SK-N-SH (cell line): Measurements from ENCODE around the gene BCL2L13. TPM values are rescaled to one million over a fixed set of nuclear protein-coding genes. Genes with fewer than 3 reads are reported as not detected.
A peak's percentile ranks its signal among the peaks of the same experiment; 100 is the strongest.

Source experiments
- CTCF ChIA-PET: fragments of 300-600, 350-600 bp; formaldehyde crosslinking; extraction: SDS; loops from one replicate; lab custom pipeline; 2021; lab: Yijun Ruan, JAX
- POLR2A ChIA-PET: fragments of 350-600 bp; sonication (Branson Sonifier 250); formaldehyde crosslinking; extraction: SDS; loops from one replicate; lab custom pipeline; 2020; ENCODE audit warnings: antibody characterized with exemption, inconsistent platforms; lab: Yijun Ruan, JAX
- DNase-seq: peaks from one replicate; pipeline ENCODE4 v3.0.0; 2012
- H2AFZ ChIP-seq: fragments of 200-600 bp; sonication (generic); 2 replicates; pipeline ENCODE4 v1.8.1; 2016; ENCODE audit warnings: antibody characterized with exemption, mild to moderate bottlenecking, low read depth
- H3F3A ChIP-seq: fragments of 200-600 bp; sonication (generic); replicated peaks from 2 replicates; pipeline ENCODE3; 2016; ENCODE audit warnings: antibody characterized with exemption, mild to moderate bottlenecking; ENCODE audit not compliant: insufficient read depth
- H3K27ac ChIP-seq, 2 experiments: fragments of 200-500 bp in 1 of 2; fragments of 200-600 bp in 1 of 2; sonication (Bioruptor generic) in 1 of 2; sonication (generic), shearing (Covaris generic) in 1 of 2; 2 replicates each; pipeline versions ENCODE4 v1.5.1 to v1.6.1; 2014 to 2016; ENCODE audit warnings: low read depth in 2 of 2, inconsistent platforms in 1 of 2, low read length in 1 of 2, mild to moderate bottlenecking in 1 of 2, mixed read lengths in 1 of 2
- H3K27me3 ChIP-seq: fragments of 200-600 bp; sonication (generic), shearing (Covaris generic); 2 replicates; pipeline ENCODE4 v1.6.1; 2016; ENCODE audit warnings: mixed run types; ENCODE audit not compliant: insufficient read depth
- H3K36me3 ChIP-seq, 2 experiments: fragments of 200-500 bp in 1 of 2; fragments of 200-600 bp in 1 of 2; sonication (Bioruptor generic) in 1 of 2; sonication (generic) in 1 of 2; replicated peaks in 1 of 2; 2 replicates each; pipeline versions ENCODE3 to v1.5.1; 2014 to 2016; ENCODE audit warnings: low read length in 1 of 2, mild to moderate bottlenecking in 1 of 2; ENCODE audit not compliant: insufficient read depth in 2 of 2, control insufficient read depth in 1 of 2
- H3K4me1 ChIP-seq, 2 experiments: fragments of 200-500 bp in 1 of 2; fragments of 200-600 bp in 1 of 2; sonication (Bioruptor generic) in 1 of 2; sonication (generic), shearing (Covaris generic) in 1 of 2; 2 replicates each; pipeline versions ENCODE4 v1.5.1 to v1.6.1; 2014 to 2016; ENCODE audit warnings: low read depth in 1 of 2, low read length in 1 of 2, mixed run types in 1 of 2; ENCODE audit not compliant: insufficient read depth in 2 of 2, control insufficient read depth in 1 of 2
- H3K4me2 ChIP-seq: fragments of 200-600 bp; sonication (generic), shearing (Covaris generic); 2 replicates; pipeline ENCODE4 v1.6.1; 2017; ENCODE audit warnings: mixed run types
- H3K4me3 ChIP-seq, 2 experiments: fragments of 200-500 bp in 1 of 2; fragments of 200-600 bp in 1 of 2; sonication (Bioruptor generic) in 1 of 2; sonication (generic), shearing (Covaris generic) in 1 of 2; 2 replicates each; pipeline versions ENCODE4 v1.5.1 to v1.8.1; 2014 to 2016; ENCODE audit warnings: low read depth in 2 of 2, inconsistent platforms in 1 of 2, low read length in 1 of 2, mild to moderate bottlenecking in 1 of 2, mixed read lengths in 1 of 2, moderate library complexity in 1 of 2
- H3K79me2 ChIP-seq: fragments of 200-600 bp; sonication (generic); 2 replicates; pipeline ENCODE4 v1.8.1; 2017; ENCODE audit warnings: mild to moderate bottlenecking; ENCODE audit not compliant: insufficient read depth
- H3K9ac ChIP-seq: fragments of 200-600 bp; sonication (generic); 2 replicates; pipeline ENCODE4 v1.6.1; 2017; ENCODE audit warnings: mixed run types
- H3K9me2 ChIP-seq: fragments of 200-600 bp; sonication (generic); 2 replicates; pipeline ENCODE4 v1.6.1; 2017; ENCODE audit warnings: mixed run types
- H3K9me3 ChIP-seq: fragments of 200-600 bp; sonication (generic); 2 replicates; pipeline ENCODE4 v1.6.1; 2017; ENCODE audit warnings: mixed run types, mild to moderate bottlenecking, moderate library complexity
- H4K20me1 ChIP-seq: fragments of 200-600 bp; sonication (generic); 2 replicates; pipeline ENCODE4 v1.6.1; 2017; ENCODE audit warnings: mild to moderate bottlenecking, mixed run types; ENCODE audit not compliant: insufficient read depth
- CHD2 ChIP-seq: fragments of 150-350 bp; IDR thresholded peaks from 2 replicates; pipeline ENCODE4 v1.6.1; 2018; ENCODE audit warnings: low read length; ENCODE audit not compliant: partially characterized antibody
- FOXJ3 ChIP-seq: sonication (generic); formaldehyde crosslinking; IDR thresholded peaks from 2 replicates; pipeline ENCODE4 v1.5.1; 2020; ENCODE audit warnings: mild to moderate bottlenecking, missing genetic modification reagents
- FOXM1 ChIP-seq: IDR thresholded peaks from 2 replicates; pipeline ENCODE4 v1.4.0; 2012; ENCODE audit warnings: low read depth, mild to moderate bottlenecking
- GATA2 ChIP-seq: sonication (generic); formaldehyde crosslinking; IDR thresholded peaks from 2 replicates; pipeline ENCODE4 v1.5.0; 2020; ENCODE audit warnings: mild to moderate bottlenecking, missing genetic modification reagents
- JUND ChIP-seq: IDR thresholded peaks from 2 replicates; pipeline ENCODE4 v1.4.0; 2012
- POLR2AphosphoS5 ChIP-seq: IDR thresholded peaks from 2 replicates; pipeline ENCODE4 v1.6.1; 2012; ENCODE audit warnings: low read depth, low read length
- RFX5 ChIP-seq: IDR thresholded peaks from 2 replicates; pipeline ENCODE4 v1.6.1; 2012; ENCODE audit warnings: mild to moderate bottlenecking, improper control_type of control experiment, low read length
- TCF12 ChIP-seq: IDR thresholded peaks from 2 replicates; pipeline ENCODE4 v1.4.0; 2012
- WGBS: methylation state at CpG from one replicate; pipeline ENCODE4 v1.1.6; 2017; ENCODE audit warnings: low lambda C conversion rate; 5-methylcytosine and 5-hydroxymethylcytosine counted together
- polyA plus RNA-seq, 3 experiments: library from polyadenylated mRNA; depleted of rRNA; stranded (reverse); fragments of >200 nt; gene quantifications; 2 replicates each; pipeline ENCODE4 v1.2.3, GENCODE V29; 2012
- TF ChIP-seq, protein P1 (sequence below): fragments of 150-350 bp; IDR thresholded peaks from 2 replicates; pipeline ENCODE4 v1.6.1; 2017; ENCODE audit warnings: antibody characterized with exemption, low read length, low read depth, borderline replicate concordance
- TF ChIP-seq, protein P2 (sequence below): IDR thresholded peaks from 2 replicates; pipeline ENCODE4 v1.4.0; 2012; ENCODE audit warnings: low read depth, borderline replicate concordance
- TF ChIP-seq, protein P3 (sequence below): fragments of 200-600 bp; sonication (generic); IDR thresholded peaks from 2 replicates; pipeline ENCODE4 v1.6.1; 2017; ENCODE audit warnings: antibody characterized with exemption, mild to moderate bottlenecking, moderate library complexity

Gene BCL2L13
- polyA plus RNA-seq, 1 of the 3 experiments (the other 2 are of a cell fraction) = 37.1 TPM

DNA sequence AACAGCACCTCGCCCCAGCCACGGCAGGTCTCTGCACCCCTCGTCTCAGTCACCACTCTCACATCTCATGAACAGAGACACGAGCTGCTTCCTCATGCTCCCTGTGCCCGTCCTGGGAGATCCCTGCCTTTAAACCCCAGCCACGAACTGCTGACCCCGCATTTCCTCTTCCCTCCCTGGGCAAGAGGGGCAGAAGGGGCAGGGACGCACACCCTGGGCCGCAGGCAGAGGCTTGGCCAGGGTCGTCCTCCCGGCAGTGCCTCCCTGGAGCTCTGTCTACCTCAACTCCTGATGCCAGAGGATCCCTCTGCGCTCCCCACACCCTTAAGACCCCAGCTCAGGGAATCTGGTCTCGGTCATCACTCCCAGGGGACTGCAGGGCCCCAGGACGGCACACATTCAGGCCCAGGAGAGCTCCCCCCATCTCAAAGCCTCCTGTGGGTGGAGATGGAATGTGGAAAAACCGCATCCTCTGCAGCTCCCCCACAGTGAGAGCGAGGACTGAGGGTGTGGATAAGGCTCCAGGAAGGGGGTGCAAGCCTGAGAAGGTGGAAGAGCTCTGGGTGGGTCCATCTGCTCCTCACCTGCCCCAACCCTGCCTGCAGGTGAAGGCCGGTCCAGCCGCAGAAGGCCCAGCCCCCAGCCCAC lies 134.5 kb downstream of the BCL2L13 start:
- Histone ChIP-seq H2AFZ (peak overlapping the region; percentile 62; the same call in 1 of the 2 replicates), H3K27ac (peak overlapping the region in 1 of 2 experiments; percentile 79; a peak in 2 of 4 replicates), H3K27me3 (no peaks in the 10 kb centered on the region), H3K4me3 (peak overlapping the region; percentile 73 to 81), H3K79me2 (peaks cover 28% of the 10 kb centered on the region), H3K9me2 (no peaks in the 10 kb centered on the region), H3K9me3 (no peaks in the 10 kb centered on the region), H4K20me1 (peaks cover 25% of the 10 kb centered on the region), H3K4me2 (peak overlapping the region; percentile 90), H3K4me1 (peaks cover 12 to 35% of the 10 kb centered on the region in 2 experiments; a peak in 2 of 4 replicates), H3K9ac (peak overlapping the region; percentile 74; the same call in 1 of the 2 replicates), H3F3A (no peaks in the 10 kb centered on the region), H3K36me3 (peaks cover 0 to 4% of the 10 kb centered on the region in 2 experiments)
- ChIA-PET POLR2A (interaction anchor here (0.6 to 1.6 kb wide), 3 partner anchors 8 to 305 kb away, joined by 3 to 5 read pairs (median 5); partner anchors contain the start of gene PEX26), CTCF (interaction anchor here (0.9 to 7.2 kb wide), 10 partner anchors 10 to 601 kb away, joined by 3 to 62 read pairs (median 6); no protein-coding TSS in a partner anchor)
- 51% methylated on average over 10 of the region's 18 CpGs for WGBS
- TF ChIP-seq JUND (no peak), RFX5 (no peak), GATA2 (CRISPR knock-in tag) (no peak), TCF12 (no peak), CHD2 (no peak), FOXJ3 (CRISPR knock-in tag) (no peak), POLR2AphosphoS5 (no peak), FOXM1 (no peak)
- TF ChIP-seq, protein P1, sequence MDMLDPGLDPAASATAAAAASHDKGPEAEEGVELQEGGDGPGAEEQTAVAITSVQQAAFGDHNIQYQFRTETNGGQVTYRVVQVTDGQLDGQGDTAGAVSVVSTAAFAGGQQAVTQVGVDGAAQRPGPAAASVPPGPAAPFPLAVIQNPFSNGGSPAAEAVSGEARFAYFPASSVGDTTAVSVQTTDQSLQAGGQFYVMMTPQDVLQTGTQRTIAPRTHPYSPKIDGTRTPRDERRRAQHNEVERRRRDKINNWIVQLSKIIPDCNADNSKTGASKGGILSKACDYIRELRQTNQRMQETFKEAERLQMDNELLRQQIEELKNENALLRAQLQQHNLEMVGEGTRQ = no peak
- TF ChIP-seq, protein P2, sequence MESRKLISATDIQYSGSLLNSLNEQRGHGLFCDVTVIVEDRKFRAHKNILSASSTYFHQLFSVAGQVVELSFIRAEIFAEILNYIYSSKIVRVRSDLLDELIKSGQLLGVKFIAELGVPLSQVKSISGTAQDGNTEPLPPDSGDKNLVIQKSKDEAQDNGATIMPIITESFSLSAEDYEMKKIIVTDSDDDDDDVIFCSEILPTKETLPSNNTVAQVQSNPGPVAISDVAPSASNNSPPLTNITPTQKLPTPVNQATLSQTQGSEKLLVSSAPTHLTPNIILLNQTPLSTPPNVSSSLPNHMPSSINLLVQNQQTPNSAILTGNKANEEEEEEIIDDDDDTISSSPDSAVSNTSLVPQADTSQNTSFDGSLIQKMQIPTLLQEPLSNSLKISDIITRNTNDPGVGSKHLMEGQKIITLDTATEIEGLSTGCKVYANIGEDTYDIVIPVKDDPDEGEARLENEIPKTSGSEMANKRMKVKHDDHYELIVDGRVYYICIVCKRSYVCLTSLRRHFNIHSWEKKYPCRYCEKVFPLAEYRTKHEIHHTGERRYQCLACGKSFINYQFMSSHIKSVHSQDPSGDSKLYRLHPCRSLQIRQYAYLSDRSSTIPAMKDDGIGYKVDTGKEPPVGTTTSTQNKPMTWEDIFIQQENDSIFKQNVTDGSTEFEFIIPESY = no peak
- TF ChIP-seq, protein P3, sequence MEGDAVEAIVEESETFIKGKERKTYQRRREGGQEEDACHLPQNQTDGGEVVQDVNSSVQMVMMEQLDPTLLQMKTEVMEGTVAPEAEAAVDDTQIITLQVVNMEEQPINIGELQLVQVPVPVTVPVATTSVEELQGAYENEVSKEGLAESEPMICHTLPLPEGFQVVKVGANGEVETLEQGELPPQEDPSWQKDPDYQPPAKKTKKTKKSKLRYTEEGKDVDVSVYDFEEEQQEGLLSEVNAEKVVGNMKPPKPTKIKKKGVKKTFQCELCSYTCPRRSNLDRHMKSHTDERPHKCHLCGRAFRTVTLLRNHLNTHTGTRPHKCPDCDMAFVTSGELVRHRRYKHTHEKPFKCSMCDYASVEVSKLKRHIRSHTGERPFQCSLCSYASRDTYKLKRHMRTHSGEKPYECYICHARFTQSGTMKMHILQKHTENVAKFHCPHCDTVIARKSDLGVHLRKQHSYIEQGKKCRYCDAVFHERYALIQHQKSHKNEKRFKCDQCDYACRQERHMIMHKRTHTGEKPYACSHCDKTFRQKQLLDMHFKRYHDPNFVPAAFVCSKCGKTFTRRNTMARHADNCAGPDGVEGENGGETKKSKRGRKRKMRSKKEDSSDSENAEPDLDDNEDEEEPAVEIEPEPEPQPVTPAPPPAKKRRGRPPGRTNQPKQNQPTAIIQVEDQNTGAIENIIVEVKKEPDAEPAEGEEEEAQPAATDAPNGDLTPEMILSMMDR = no peak
- DNase-seq = no peak
